C4-2B (cell line): ENCODE measurements around the gene ZNF417.

Source experiments
- CTCF ChIP-seq: fragments of 450-650 bp; conservative IDR thresholded peaks from 2 replicates; pipeline ENCODE4 v1.5.1; 2017; ENCODE audit warnings: mild to moderate bottlenecking
- ZFX ChIP-seq: fragments of 450-650 bp; IDR thresholded peaks from 2 replicates; pipeline ENCODE4 v1.6.1; 2017

DNA sequence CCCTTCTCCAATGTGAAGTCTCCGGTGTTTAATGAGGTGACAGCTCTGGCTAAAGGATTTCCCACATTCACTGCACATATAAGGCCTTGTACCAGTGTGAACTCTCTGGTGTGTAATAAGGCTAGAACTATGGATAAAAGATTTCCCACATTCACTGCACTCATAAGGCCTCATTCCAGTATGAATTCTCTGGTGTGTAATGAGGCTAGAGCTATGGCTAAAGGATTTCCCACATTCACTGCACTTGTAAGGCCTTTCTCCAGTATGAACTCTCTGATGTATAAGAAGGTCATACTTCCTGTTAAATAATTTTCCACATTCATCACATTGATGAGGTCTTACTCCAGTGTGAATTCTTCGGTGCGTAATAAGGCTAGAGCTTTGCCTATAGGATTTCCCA lies 25.2 kb upstream of the ZNF417 start:
- TF ChIP-seq CTCF (no peak), ZFX (no peak)
